HG03039 (cell line): Measurements from ENCODE around the gene ADARB2.
"Not testable (repeated sequence)": the region's sequence is repeated elsewhere in the genome, so short reads cannot be mapped to it uniquely, and the experiment has no call there.

ENCODE experiments used
- ATAC-seq: cut with Tn5 transposase; IDR thresholded peaks from one replicate; pipeline ENCODE4 v1.9.1; 2021; ENCODE audit warnings: mild to moderate bottlenecking, moderate library complexity; ENCODE audit not compliant: unreplicated experiment

ADARB2 gene

DNA sequence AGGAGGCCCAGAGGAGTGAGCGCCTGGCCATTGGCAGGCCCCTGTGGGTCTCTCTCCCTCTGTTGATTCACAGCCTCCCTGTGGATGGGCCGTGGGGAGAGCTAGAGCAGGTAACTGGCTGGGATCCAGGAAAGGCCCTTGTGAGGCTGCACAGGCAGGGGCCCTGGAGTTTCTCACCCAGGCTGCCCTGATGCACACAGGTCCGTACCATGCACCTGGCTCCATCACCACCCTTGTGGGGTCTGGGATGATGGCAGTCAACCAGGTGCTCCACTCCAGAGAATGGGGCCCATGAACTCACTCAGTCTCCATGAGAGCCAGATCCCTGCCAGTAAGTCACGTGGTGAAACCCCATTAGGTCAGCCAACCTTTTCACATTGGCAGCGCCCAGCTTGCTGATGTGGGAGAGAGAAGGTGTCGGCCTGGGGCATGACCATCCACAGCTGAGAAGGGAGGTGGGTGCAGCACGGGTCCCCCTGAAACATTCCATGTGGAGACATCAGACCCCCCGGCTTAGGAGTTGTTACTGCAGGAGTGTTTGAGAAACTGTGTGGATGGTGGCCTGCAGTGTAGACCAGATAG, 320.8 kb downstream of the ADARB2 start:
- no peak for ATAC-seq

GRCh38 chr10:1414893-1415292, 322.4 kb downstream of the ADARB2 start:
- ATAC-seq = no peak

DNA sequence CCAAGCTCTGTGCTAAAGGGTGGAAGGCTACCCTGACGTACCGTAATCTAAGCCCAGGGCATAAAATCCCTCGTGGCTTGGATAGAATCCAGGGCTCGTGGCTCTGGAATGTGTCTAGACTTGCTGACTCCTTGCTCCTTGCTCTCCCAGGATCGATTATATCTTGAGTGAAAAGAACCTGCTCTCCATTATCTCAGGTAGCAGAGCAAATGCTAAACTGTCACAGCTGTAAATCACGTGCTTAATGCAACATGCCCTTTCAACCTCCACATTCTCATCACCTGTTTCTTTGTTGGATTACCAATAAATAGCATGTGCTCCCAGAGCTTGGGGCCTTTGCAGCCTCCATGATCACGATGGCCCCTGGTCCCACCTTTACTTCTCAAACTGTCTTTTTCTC, 323.0 kb downstream of the ADARB2 start:
- ATAC-seq = not testable (repeated sequence)

DNA sequence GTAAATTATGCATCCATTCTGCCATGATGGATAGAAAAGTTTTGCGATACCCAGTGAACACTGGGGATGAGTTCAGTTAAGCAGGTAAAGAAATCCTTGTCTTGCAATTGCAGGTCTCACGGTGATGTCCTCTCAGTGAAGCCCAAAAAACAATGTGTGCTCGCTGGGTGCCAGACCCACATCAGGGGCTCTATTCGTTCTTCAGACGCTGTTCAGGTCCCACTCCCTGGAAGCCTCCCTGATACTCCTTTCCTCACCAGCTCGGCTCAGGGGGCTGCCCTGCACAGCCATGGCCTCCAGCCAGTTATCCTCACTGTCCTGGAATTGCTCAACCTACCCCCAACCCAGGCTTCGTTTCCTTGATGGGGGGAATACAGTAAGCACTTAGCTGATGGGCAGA, 323.5 kb downstream of the ADARB2 start:
- ATAC-seq = no peak

- no peak for ATAC-seq
These were observed 324.1 kb downstream of the ADARB2 start for GRCh38 chr10:1413256-1413655.

DNA sequence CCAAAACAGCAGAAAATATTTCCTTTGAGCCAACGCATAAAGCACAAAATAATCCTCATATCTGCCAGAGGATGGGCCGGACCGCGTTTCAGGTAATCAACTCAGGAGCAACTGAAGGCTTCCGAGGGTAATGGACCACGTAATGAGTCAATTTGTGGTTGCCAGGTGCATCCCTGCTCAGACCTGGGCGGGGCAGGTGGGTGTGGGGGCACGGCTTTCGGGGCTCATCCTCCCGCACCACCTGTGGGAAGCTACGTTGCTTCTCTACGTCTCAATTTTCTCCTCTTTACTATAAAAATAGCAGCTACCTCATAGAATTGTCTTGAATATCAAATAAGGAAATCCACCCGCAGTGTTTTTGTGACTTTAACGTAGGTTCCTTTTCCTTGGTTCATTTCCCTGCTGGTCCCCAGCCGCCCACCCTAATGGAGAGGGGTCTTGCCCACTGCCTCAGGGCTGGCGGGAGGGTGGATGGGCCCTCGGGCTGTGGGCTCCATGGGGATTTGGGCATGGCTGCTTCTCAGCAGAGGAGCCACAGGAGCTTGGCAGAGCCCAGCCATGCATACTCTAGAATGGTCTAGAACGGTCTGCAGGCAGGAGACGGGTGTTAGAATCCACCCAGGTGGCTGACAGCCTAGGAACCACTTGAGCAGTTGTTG, 324.7 kb downstream of the ADARB2 start:
- ATAC-seq = no peak

GRCh38 chr10:1411956-1412355, 325.4 kb downstream of the ADARB2 start:
- no peak for ATAC-seq

DNA sequence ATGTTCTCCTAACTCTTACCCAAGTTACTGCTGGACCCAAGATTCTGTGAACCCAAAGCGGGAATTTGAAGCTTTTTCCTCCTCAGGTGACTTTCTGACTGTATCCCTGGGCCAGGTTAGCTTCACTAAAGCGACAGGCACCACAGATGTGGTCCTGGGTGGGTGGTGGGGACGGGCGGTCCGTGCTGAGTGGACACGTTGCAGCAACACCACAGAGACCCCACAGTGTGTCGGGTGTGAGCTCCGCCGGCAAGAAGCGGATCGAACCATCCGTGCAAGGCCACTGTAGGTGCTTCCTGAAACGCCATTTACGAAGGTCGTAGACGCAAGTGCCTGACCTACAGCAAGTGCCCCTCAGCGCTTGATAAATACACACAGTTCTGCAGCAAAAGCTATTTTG, 325.9 kb downstream of the ADARB2 start:
- no peak for ATAC-seq

DNA sequence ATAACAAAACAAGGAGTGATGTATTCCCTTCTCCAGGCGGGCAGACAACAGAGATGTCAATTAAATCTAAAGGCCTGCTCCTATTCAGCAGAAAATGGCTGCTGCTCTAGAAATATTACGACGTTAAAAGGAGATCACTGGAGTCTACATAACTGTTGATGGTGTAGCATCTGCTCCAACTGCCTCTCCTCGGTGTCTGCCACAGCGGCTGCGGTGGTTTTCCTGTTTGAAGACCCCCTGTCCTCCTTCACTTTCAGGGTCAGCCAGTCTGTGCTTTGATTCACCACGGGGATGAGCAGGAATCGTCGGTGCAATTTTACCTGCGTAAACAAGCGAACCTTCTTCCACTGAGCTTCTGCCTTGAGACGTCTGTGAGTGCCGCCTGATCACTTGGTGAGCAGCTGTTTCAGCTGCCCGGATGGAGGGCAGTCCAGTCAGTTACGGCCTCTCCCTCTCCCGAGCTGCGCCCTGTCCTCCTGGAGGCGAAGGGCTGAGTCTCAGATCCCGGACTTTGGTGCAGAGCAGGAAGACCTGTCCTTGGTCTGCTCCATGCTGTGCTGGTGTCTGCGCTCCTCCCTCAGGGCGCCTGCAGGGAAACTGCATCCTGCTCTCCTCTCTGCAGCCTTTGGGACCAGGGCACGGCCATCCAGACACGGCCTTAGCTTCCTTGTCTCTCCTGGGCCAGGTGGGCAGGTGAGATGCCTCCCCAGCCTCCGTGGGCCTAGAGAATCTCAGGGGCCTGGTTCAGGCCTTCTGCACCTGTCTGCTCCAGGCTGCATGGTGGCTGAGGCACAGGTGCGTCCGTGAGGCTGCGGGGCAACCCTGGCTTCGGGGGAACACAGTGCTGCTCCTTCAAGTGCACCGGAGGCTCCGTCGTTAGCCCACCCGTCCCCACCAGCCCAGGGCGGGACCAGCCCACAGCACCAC, 326.6 kb downstream of the ADARB2 start:
- no peak for ATAC-seq

DNA sequence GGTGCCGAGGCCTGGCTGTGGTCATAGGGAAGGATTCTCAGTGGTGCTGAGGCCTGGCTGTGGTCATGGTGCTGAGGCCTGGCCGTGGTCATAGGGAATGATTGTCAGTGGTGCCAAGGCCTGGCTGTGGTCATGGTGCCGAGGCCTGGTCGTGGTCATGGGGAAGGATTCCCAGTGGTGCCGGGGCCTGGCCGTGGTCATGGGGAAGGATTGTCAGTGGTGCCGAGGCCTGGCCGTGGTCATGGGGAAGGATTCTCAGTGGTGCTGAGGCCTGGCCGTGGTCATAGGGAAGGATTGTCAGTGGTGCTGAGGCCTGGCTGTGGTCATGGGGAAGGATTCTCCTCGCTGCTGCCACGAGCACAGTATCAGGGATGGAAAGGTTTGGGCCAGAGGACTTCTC, 327.3 kb downstream of the ADARB2 start:
- no peak for ATAC-seq

DNA sequence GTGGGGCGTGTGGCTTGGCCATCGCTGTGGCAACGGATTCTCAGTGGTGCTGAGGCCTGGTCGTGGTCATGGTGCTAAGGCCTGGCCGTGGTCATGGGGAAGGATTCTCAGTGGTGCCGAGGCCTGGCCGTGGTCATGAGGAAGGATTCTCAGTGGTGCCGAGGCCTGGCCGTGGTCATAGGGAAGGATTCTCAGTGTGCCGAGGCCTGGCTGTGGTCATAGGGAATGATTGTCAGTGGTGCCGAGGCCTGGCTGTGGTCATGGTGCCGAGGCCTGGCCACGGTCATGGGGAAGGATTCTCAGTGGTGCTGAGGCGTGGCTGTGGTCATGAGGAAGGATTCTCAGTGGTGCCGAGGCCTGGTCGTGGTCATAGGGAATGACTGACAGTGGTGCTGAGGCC, 327.9 kb downstream of the ADARB2 start:
- ATAC-seq = no peak

- ATAC-seq = no peak
These were observed 328.5 kb downstream of the ADARB2 start for GRCh38 chr10:1408651-1409367.

DNA sequence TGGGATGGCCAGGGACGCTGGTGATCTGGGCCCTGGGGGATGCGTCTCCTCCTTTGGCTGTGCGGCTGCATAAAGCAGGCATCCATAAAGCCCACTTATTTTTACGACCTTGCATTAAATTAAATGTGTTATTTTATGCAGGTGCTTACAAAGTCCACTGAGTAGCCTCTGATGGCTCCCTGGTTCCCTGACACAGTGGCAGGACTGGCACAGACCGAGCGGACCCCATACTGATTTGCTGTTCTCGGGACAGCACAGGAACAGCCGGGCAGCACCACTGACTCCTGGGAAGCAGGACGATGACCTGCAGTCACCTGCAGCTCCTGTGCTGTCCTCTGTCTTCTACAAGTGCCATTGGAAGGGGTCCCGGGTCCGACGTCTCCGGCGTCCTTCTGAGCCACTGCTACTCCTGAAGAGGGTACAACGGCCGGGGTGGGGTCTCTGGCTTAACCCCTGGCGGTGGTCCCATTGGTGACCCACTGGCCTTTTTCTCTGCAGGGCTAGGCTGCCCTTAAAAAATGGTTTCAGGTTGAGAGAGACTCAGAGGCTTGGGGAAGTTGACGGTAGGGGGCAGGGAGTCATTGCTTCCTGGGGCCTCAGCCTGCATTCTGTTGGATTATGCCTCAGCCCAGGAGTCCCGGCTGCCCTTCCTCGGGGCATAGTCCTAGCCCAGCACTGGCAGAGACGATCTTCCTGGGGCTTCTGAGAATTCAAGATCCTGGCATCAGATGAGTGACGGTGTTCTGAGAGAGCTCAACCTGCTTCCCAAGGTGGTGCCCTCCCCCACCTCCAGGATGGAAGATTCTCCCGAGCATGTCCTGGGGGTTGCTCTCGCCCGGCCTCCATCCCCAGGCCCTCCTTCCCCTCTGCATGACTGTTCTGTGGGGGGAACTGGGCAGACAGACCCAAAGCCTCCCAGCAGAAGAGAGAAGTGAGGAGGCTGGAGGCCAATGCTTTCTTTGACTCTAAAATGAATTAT, 330.1 kb downstream of the ADARB2 start:
- no peak for ATAC-seq

GRCh38 chr10:1406132-1406966, 331.0 kb downstream of the ADARB2 start:
- no peak for ATAC-seq

- no peak for ATAC-seq
These were observed 332.7 kb downstream of the ADARB2 start for GRCh38 chr10:1404323-1405260.

GRCh38 chr10:1403508-1404322, 333.6 kb downstream of the ADARB2 start:
- ATAC-seq = no peak

DNA sequence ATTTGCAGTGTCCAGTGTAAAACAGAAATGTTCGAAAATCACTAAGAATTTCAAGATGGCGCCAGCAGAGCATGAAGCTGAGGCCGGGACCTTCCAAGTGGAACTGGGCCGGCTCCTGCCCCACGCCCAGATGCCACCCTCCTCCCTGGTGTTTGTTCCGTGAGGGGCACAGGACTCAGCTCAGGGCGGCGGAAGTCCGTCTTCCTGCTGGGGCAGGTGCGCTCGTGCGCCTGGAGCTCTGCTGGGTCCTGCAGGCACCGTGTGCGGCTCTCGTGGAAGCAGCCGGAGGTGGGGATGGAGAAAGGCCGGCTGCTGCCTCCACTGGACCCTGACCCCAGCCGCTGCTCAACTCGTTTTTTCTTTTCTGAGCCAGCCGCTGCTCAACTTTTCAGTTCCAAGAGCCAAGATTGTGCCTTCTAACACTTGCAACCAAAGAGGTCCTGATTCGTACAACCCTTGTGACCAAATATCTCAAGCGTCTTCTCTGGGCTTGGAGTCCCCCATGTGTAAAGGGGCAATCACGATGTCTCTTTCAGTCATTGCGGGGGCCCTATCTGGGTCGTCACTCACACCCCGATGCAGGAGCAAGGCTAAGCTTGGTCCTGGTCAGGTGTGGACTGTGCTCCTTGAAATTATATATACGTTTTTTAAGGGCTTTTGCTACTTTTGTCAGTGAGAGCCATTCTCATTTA, 334.4 kb downstream of the ADARB2 start:
- ATAC-seq = no peak
